HG03135 (cell line): ENCODE data around the gene RAB3C.
A peak's percentile ranks its signal among the peaks of the same experiment; 100 is the strongest.

Experiments used
- ATAC-seq: cut with Tn5 transposase; IDR thresholded peaks from one replicate; pipeline ENCODE4 v1.9.1; 2021; ENCODE audit warnings: mild to moderate bottlenecking, moderate library complexity; ENCODE audit not compliant: unreplicated experiment

Gene RAB3C

GRCh38 chr5:58765058-58765457 lies 182.2 kb downstream of the RAB3C start:
- ATAC-seq, result no peak

- ATAC-seq, result no peak
These were observed 184.2 kb downstream of the RAB3C start for GRCh38 chr5:58767104-58767503.

- ATAC-seq, result no peak
These were observed 187.3 kb downstream of the RAB3C start for GRCh38 chr5:58770136-58770535.

- ATAC-seq, result no peak
These were observed 188.9 kb downstream of the RAB3C start for GRCh38 chr5:58771796-58772195.

- no peak for ATAC-seq
These were observed 191.0 kb downstream of the RAB3C start for GRCh38 chr5:58773744-58774441.

DNA sequence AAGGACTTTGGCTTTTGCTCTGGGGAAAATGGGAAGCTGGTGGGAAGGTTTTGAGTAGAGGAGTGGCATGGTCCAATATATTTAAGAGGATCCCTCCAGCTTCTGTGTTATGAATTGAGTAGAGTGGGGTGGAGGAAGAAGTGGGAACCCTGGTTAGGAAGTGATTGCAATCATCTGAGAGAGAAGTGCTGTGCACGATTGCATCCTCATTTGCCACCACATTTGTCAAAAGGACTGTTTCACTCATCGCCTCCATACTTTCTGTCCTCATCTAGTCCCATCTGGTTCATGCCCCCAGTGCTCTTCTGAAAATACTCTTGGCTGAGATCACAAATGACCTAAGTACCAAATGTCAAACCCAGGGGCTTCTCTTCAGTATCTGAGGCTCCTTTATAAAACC lies 192.1 kb downstream of the RAB3C start:
- ATAC-seq, result no peak

GRCh38 chr5:58775701-58776262 lies 192.9 kb downstream of the RAB3C start:
- no peak for ATAC-seq

GRCh38 chr5:58776559-58776958 lies 193.7 kb downstream of the RAB3C start:
- ATAC-seq, result no peak

GRCh38 chr5:58778888-58779287 lies 196.0 kb downstream of the RAB3C start:
- no peak for ATAC-seq

DNA sequence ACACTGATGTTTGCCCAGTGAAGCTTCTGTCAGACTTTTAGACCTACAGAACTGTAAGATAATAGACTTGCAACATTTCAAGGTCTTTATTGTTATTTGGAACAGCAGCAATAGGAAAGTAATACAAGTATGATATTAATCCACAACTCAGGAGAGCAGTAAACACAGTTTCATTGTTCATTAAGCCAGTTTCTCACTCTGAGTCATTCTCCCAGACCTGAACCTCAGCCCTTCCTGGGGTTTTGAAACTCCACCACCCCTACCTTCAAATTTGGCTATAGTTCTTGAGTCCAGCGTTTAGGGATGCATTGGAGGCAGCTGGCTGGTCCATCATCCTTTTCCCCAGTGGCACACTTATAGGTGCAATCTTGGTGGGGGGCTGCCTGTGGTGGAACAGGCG lies 203.2 kb downstream of the RAB3C start:
- peak; percentile 66 for ATAC-seq

GRCh38 chr5:58786711-58787303 lies 203.9 kb downstream of the RAB3C start:
- no peak for ATAC-seq

DNA sequence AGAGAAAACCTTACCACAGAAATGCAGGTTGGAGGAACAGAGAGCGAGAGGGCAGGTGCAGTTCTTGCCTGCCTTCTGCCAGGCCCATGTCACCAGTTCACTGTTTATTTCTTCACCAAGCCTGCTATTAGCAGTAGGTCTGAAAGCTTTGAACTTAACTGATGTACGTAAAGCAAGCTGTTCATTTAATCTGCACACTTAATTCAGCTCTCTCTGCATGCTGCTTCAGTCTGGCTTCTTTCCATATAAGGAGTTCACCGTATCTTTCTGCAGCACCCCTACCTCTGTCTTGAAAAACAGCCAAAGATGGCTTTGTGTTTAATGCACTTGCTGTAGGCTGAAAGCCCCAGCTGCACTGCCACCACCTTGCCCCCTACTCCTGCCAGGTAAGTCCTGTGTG lies 205.1 kb downstream of the RAB3C start:
- no peak for ATAC-seq

DNA sequence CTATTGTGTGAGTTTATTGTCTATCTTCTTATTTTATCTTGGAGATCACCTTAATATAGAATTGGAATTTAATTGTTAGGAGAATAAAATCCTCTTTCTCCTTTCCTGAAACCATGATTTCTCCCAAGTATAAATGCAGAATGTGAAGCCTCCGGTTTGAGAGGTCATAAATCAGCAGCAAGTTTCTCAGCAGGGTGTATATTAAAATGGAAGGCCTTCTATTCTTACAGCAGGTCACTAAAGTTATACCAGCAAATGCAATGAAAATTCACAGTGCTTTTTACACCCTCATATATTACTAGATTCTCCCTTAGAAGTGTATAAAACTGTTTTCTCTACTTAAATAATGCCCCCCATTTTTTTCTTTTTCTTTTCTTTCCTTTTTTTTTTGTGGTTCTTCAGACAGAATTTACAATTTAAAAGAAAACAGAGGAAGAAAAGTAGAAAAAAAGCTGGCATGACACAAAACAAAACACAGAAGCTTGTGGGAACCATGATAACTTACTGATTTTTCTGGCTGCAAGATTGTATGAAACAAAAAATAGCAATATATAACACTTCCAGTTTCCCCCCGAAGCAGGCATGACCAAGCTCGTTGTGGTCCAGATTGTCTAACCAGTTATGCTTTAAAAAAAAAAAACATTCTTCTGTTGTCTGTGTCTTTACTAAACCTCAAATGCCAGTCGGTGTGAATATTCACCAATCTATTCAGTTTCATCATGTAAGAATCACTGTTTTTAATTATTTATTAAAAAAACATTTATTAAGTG lies 211.2 kb downstream of the RAB3C start:
- no peak for ATAC-seq

DNA sequence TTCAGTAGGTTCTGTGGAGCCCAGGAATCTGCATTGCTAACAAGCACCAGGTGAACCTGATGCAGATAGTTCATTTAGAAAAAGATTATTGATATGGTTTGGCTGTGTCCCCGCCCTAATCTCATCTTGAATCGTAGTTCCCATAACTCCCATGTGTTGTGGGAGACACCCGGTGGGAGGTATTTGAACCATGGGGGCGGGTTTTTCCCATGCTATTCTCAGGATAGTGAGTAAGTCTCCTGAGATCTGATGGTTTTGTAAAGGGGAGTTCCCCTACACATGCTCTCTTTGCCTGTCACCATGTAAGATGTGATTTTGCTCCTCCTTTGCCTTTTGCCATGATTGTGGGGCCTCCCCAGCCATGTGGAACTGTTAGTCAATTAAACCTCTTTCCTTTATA lies 212.0 kb downstream of the RAB3C start:
- ATAC-seq, result peak; percentile 45

GRCh38 chr5:58795327-58795726 lies 212.5 kb downstream of the RAB3C start:
- ATAC-seq, result peak; percentile 55

DNA sequence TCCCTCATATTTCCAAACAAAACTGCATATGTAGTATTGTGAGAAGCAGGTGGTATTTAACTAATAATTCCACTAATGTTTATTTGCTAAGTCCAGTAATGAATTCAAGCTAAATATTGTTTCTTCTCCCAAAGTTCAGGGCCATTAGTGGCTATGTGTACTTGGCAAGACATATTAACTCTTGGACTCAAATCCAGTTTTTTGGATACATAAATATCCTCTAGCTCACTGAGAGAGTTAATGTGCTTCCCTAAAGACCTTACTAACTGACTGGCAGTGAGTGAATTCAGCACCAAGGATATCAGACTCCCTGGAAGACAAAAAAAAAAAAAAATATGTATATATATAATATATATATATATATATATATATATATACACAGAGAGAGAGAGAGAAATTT lies 214.1 kb downstream of the RAB3C start:
- no peak for ATAC-seq

DNA sequence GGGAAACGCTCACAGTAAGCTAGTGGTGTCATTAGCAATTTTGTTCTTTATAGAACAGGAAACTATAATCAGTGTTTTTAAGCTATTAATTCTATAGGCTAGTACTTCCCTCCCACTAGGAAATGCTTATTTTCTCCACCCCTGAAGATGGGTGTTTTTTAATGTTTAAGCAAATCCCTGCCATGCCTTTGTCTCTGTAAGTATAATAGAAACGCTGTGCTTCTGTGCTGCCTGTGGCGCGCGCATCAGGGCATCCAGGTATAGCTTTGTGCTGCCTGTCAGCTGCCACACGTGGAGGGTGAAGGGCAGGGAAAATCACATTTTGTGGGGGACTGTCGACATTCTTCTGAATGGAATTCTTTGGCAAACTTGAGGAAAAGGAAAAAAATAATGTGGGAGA lies 217.5 kb downstream of the RAB3C start:
- ATAC-seq, result no peak

DNA sequence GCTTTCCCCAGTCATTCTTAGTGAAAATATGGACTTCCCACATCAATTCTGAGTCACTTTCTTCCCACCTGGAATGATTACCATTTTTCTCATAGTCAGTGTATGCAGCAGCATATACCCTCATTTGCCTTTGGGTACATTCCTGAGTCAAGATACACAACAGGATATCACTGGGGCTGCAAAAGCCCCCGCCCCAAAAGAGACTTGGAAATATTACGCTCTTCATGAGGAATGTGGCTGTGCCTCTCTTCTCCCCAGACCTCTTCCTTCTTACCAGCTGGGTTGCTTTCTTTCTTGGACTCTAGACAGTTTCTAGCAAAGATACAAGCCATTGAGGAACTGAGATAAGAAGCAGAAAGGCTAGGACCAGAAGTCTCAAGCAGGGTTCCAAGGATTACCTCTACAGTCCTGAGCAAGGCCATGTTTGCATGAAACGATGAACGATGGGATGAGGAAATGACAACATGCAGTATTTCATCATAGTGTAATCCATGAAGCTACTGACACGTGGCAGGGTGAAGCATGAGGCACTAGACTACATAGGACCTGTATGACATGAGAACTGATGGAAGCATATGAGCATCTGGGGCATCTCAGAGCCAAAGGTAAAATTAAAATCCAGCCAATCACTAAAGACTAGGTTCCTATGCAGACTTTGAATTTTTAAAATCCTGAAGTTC lies 218.1 kb downstream of the RAB3C start:
- no peak for ATAC-seq

- ATAC-seq, result no peak
These were observed 220.2 kb downstream of the RAB3C start for GRCh38 chr5:58803056-58803455.

GRCh38 chr5:58804291-58804690 lies 221.4 kb downstream of the RAB3C start:
- ATAC-seq, result no peak

DNA sequence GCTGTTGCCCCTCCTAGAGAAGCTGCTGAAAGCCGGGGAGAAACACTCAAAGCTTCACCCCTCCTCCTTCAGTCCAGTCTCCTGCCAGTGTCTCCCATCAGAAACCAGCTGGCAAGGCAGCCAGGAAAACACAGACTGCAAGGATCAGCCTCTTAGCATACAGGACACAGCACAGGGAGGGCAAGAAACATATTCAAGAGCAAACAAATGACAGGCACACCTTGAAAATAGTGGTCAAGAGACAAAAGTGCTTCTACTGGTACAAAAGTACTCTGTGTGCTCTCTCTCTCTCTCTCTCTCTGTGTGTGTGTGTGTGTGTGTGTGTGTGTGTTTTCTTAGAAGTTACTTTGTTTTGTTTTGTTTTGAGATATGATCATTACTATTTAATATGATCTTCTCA lies 227.2 kb downstream of the RAB3C start:
- ATAC-seq, result no peak
